Measurements from ENCODE around the gene LHFPL3. TPM values are rescaled to one million over a fixed set of nuclear protein-coding genes. Genes with fewer than 3 reads are reported as not detected.

LHFPL3 gene
- total RNA-seq, 1 experiment from 2014 or later, result not detected

GRCh38 chr7:104362756-104363155 lies 34.4 kb downstream of the LHFPL3 start:
- no peak overlapping the region for H3K4me2 ChIP-seq (ENCODE audit: low read length)
- ATAC-seq, result no peak
- no peaks in the 10 kb centered on the region for H3K79me2 ChIP-seq (ENCODE audit: insufficient read depth, low read length)
- no peaks in the 10 kb centered on the region for H3K9me3 ChIP-seq (ENCODE audit: control insufficient read depth in 1 of 2, insufficient read depth in 1 of 2, low read depth in 1 of 2, low read length in 2 of 2)
- DNase-seq (ENCODE audit: low read depth, low spot score), result no peak
- H3K4me3 ChIP-seq (replicated peaks in 1 of 2; ENCODE audit: low read depth in 1 of 2, low read length in 2 of 2), result no peak overlapping the region
- POLR2A ChIA-PET, result no interaction called here
- CTCF ChIA-PET, result no interaction called here
- H3K27ac ChIP-seq (ENCODE audit: low read depth, low read length), result no peak overlapping the region
- peaks cover 36% of the 10 kb centered on the region; the same call in 1 of the 2 replicates for H3K27me3 ChIP-seq (ENCODE audit: insufficient read depth, low read length)
- RAD21 ChIA-PET (ENCODE audit: low non-redundant PET in 1 of 2, low total read pairs in 2 of 2, uncharacterized antibody in 2 of 2, unreplicated experiment in 2 of 2), result no interaction called here
- H3K4me1 ChIP-seq (ENCODE audit: control insufficient read depth in 1 of 2, insufficient read depth in 2 of 2, low read length in 2 of 2), result no peaks in the 10 kb centered on the region
- BruUV-seq (replicated peaks), result no TSS peak
- H3K36me3 ChIP-seq (ENCODE audit: control insufficient read depth in 1 of 2, insufficient read depth in 2 of 2, low read length in 2 of 2), result no peaks in the 10 kb centered on the region
- no peak for TF ChIP-seq EGR1 (IDR thresholded peaks at IDR 0.05; ENCODE audit: low read depth)
- TF ChIP-seq EZH2phosphoT487 (IDR thresholded peaks at IDR 0.05; ENCODE audit: borderline replicate concordance), result no peak
- H2AFZ ChIP-seq (ENCODE audit: low read depth, low read length, poor library complexity, severe bottlenecking), result no peak overlapping the region
- no peaks in the 10 kb centered on the region for H4K20me1 ChIP-seq (ENCODE audit: insufficient read depth)
- H3K9me2 ChIP-seq (ENCODE audit: insufficient read depth), result no peaks in the 10 kb centered on the region
- no peak overlapping the region for H3K9ac ChIP-seq (ENCODE audit: low read length)
- intact Hi-C loops (cut with micrococcal nuclease), result no loop called here

- Histone ChIP-seq H3K27me3 (ENCODE audit: insufficient read depth, low read length) (peaks cover 40% of the 10 kb centered on the region; the same call in 1 of the 2 replicates), H4K20me1 (ENCODE audit: insufficient read depth) (no peaks in the 10 kb centered on the region), H3K9me2 (ENCODE audit: insufficient read depth) (no peaks in the 10 kb centered on the region), H3K27ac (ENCODE audit: low read depth, low read length) (no peak overlapping the region), H3K4me2 (ENCODE audit: low read length) (no peak overlapping the region), H3K9ac (ENCODE audit: low read length) (no peak overlapping the region), H3K4me3 (replicated peaks in 1 of 2; ENCODE audit: low read depth in 1 of 2, low read length in 2 of 2) (no peak overlapping the region), H3K79me2 (ENCODE audit: insufficient read depth, low read length) (no peaks in the 10 kb centered on the region), H2AFZ (ENCODE audit: low read depth, low read length, poor library complexity, severe bottlenecking) (no peak overlapping the region), H3K36me3 (ENCODE audit: control insufficient read depth in 1 of 2, insufficient read depth in 2 of 2, low read length in 2 of 2) (no peaks in the 10 kb centered on the region), H3K4me1 (ENCODE audit: control insufficient read depth in 1 of 2, insufficient read depth in 2 of 2, low read length in 2 of 2) (no peaks in the 10 kb centered on the region), H3K9me3 (ENCODE audit: control insufficient read depth in 1 of 2, insufficient read depth in 1 of 2, low read depth in 1 of 2, low read length in 2 of 2) (no peaks in the 10 kb centered on the region)
- ATAC-seq (no peak), DNase-seq (ENCODE audit: low read depth, low spot score) (no peak)
- intact Hi-C loops (cut with micrococcal nuclease), result no loop called here
- no TSS peak for BruUV-seq (replicated peaks)
- CTCF ChIA-PET, result no interaction called here
- POLR2A ChIA-PET, result no interaction called here
- RAD21 ChIA-PET (ENCODE audit: low non-redundant PET in 1 of 2, low total read pairs in 2 of 2, uncharacterized antibody in 2 of 2, unreplicated experiment in 2 of 2), result no interaction called here
- no peak for TF ChIP-seq CBX3 (IDR thresholded peaks at IDR 0.05; ENCODE audit: low read depth)
- TF ChIP-seq ELF1 (IDR thresholded peaks at IDR 0.05; ENCODE audit: borderline replicate concordance, low read depth), result no peak
- no peak for TF ChIP-seq SIN3A (IDR thresholded peaks at IDR 0.05; ENCODE audit: low read depth)
- TF ChIP-seq POLR2A (IDR thresholded peaks at IDR 0.05; ENCODE audit: borderline replicate concordance, extremely low read depth, insufficient read depth, insufficient read length), result no peak
- TF ChIP-seq FOSL1 (IDR thresholded peaks at IDR 0.05; ENCODE audit: low read depth), result no peak
- TF ChIP-seq SP1 (IDR thresholded peaks at IDR 0.05; ENCODE audit: low read depth), result no peak
- TF ChIP-seq POLR2AphosphoS5 (IDR thresholded peaks at IDR 0.05; ENCODE audit: low read depth, low read length), result no peak
- TF ChIP-seq ATF3 (IDR thresholded peaks at IDR 0.05), result no peak
- no peak for TF ChIP-seq RAD21 (IDR thresholded peaks at IDR 0.05; ENCODE audit: low read depth)
- no peak for TF ChIP-seq ZFX (IDR thresholded peaks at IDR 0.05)
- TF ChIP-seq ZNF274 (IDR thresholded peaks at IDR 0.05; ENCODE audit: low read depth, low read length), result no peak
- no peak for TF ChIP-seq JUND (IDR thresholded peaks at IDR 0.05)
- TF ChIP-seq, protein P1, sequence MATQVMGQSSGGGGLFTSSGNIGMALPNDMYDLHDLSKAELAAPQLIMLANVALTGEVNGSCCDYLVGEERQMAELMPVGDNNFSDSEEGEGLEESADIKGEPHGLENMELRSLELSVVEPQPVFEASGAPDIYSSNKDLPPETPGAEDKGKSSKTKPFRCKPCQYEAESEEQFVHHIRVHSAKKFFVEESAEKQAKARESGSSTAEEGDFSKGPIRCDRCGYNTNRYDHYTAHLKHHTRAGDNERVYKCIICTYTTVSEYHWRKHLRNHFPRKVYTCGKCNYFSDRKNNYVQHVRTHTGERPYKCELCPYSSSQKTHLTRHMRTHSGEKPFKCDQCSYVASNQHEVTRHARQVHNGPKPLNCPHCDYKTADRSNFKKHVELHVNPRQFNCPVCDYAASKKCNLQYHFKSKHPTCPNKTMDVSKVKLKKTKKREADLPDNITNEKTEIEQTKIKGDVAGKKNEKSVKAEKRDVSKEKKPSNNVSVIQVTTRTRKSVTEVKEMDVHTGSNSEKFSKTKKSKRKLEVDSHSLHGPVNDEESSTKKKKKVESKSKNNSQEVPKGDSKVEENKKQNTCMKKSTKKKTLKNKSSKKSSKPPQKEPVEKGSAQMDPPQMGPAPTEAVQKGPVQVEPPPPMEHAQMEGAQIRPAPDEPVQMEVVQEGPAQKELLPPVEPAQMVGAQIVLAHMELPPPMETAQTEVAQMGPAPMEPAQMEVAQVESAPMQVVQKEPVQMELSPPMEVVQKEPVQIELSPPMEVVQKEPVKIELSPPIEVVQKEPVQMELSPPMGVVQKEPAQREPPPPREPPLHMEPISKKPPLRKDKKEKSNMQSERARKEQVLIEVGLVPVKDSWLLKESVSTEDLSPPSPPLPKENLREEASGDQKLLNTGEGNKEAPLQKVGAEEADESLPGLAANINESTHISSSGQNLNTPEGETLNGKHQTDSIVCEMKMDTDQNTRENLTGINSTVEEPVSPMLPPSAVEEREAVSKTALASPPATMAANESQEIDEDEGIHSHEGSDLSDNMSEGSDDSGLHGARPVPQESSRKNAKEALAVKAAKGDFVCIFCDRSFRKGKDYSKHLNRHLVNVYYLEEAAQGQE (IDR thresholded peaks at IDR 0.05; ENCODE audit: low read depth), result no peak
- TF ChIP-seq, protein P2, sequence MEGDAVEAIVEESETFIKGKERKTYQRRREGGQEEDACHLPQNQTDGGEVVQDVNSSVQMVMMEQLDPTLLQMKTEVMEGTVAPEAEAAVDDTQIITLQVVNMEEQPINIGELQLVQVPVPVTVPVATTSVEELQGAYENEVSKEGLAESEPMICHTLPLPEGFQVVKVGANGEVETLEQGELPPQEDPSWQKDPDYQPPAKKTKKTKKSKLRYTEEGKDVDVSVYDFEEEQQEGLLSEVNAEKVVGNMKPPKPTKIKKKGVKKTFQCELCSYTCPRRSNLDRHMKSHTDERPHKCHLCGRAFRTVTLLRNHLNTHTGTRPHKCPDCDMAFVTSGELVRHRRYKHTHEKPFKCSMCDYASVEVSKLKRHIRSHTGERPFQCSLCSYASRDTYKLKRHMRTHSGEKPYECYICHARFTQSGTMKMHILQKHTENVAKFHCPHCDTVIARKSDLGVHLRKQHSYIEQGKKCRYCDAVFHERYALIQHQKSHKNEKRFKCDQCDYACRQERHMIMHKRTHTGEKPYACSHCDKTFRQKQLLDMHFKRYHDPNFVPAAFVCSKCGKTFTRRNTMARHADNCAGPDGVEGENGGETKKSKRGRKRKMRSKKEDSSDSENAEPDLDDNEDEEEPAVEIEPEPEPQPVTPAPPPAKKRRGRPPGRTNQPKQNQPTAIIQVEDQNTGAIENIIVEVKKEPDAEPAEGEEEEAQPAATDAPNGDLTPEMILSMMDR (IDR thresholded peaks at IDR 0.05 in 2 of 3, conservative IDR thresholded peaks at IDR 0.05 in 1 of 3; ENCODE audit: borderline replicate concordance in 1 of 3, insufficient read depth in 1 of 3, low read depth in 2 of 3, low read length in 2 of 3), result no peak
Measured at GRCh38 chr7:104363355-104363754, 35.0 kb downstream of the LHFPL3 start.
